ENCODE results near the gene LIME1. TPM values are rescaled to one million over a fixed set of nuclear protein-coding genes. Genes with fewer than 3 reads are reported as not detected.

The LIME1 gene
- total and polyA plus RNA-seq, 9 of the 15 experiments (the other 6 are each of a cell fraction or from before 2014, with no cell fraction given) = 0.11 to 17.1 (median 2.8) TPM; not detected in 2

- TF ChIP-seq, protein P1, sequence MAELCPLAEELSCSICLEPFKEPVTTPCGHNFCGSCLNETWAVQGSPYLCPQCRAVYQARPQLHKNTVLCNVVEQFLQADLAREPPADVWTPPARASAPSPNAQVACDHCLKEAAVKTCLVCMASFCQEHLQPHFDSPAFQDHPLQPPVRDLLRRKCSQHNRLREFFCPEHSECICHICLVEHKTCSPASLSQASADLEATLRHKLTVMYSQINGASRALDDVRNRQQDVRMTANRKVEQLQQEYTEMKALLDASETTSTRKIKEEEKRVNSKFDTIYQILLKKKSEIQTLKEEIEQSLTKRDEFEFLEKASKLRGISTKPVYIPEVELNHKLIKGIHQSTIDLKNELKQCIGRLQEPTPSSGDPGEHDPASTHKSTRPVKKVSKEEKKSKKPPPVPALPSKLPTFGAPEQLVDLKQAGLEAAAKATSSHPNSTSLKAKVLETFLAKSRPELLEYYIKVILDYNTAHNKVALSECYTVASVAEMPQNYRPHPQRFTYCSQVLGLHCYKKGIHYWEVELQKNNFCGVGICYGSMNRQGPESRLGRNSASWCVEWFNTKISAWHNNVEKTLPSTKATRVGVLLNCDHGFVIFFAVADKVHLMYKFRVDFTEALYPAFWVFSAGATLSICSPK (IDR thresholded peaks at IDR 0.05; ENCODE audit: borderline replicate concordance) = no peak
- TF ChIP-seq HDGF (IDR thresholded peaks at IDR 0.05) = no peak
- TF ChIP-seq POLR2AphosphoS2 (IDR thresholded peaks at IDR 0.05; ENCODE audit: low read length) = peak; percentile 54; the same call in 1 of the 2 replicates
- TF ChIP-seq HDAC2 (IDR thresholded peaks at IDR 0.05) = no peak
- TF ChIP-seq NEUROD1 (IDR thresholded peaks at IDR 0.05; ENCODE audit: borderline replicate concordance, low read depth, low read length, partially characterized antibody) = no peak
- TF ChIP-seq, protein P2, sequence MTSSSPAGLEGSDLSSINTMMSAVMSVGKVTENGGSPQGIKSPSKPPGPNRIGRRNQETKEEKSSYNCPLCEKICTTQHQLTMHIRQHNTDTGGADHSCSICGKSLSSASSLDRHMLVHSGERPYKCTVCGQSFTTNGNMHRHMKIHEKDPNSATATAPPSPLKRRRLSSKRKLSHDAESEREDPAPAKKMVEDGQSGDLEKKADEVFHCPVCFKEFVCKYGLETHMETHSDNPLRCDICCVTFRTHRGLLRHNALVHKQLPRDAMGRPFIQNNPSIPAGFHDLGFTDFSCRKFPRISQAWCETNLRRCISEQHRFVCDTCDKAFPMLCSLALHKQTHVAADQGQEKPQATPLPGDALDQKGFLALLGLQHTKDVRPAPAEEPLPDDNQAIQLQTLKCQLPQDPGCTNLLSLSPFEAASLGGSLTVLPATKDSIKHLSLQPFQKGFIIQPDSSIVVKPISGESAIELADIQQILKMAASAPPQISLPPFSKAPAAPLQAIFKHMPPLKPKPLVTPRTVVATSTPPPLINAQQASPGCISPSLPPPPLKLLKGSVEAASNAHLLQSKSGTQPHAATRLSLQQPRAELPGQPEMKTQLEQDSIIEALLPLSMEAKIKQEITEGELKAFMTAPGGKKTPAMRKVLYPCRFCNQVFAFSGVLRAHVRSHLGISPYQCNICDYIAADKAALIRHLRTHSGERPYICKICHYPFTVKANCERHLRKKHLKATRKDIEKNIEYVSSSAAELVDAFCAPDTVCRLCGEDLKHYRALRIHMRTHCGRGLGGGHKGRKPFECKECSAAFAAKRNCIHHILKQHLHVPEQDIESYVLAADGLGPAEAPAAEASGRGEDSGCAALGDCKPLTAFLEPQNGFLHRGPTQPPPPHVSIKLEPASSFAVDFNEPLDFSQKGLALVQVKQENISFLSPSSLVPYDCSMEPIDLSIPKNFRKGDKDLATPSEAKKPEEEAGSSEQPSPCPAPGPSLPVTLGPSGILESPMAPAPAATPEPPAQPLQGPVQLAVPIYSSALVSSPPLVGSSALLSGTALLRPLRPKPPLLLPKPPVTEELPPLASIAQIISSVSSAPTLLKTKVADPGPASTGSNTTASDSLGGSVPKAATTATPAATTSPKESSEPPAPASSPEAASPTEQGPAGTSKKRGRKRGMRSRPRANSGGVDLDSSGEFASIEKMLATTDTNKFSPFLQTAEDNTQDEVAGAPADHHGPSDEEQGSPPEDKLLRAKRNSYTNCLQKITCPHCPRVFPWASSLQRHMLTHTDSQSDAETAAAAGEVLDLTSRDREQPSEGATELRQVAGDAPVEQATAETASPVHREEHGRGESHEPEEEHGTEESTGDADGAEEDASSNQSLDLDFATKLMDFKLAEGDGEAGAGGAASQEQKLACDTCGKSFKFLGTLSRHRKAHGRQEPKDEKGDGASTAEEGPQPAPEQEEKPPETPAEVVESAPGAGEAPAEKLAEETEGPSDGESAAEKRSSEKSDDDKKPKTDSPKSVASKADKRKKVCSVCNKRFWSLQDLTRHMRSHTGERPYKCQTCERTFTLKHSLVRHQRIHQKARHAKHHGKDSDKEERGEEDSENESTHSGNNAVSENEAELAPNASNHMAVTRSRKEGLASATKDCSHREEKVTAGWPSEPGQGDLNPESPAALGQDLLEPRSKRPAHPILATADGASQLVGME (CRISPR knock-in tag; IDR thresholded peaks at IDR 0.05) = no peak
- TF ChIP-seq, protein P3, sequence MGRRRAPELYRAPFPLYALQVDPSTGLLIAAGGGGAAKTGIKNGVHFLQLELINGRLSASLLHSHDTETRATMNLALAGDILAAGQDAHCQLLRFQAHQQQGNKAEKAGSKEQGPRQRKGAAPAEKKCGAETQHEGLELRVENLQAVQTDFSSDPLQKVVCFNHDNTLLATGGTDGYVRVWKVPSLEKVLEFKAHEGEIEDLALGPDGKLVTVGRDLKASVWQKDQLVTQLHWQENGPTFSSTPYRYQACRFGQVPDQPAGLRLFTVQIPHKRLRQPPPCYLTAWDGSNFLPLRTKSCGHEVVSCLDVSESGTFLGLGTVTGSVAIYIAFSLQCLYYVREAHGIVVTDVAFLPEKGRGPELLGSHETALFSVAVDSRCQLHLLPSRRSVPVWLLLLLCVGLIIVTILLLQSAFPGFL (CRISPR knock-in tag; IDR thresholded peaks at IDR 0.05) = no peak
- no peak for TF ChIP-seq MCM2 (IDR thresholded peaks at IDR 0.05; ENCODE audit: low read depth)
- TF ChIP-seq RUNX1 (IDR thresholded peaks at IDR 0.05; ENCODE audit: low read depth) = no peak
- TF ChIP-seq BRD9 (IDR thresholded peaks at IDR 0.05; ENCODE audit: low read depth, partially characterized antibody) = no peak
- TF ChIP-seq E2F8 (IDR thresholded peaks at IDR 0.05; ENCODE audit: low read depth, partially characterized antibody) = no peak
- no peak for TF ChIP-seq SMAD1 (IDR thresholded peaks at IDR 0.05; ENCODE audit: low read depth, low read length, partially characterized antibody)
Observed at GRCh38 chr20:63699466-63700198, 36.8 kb upstream of the LIME1 start (continued).
